ENCODE measurements around the gene TCIRG1.

DNA sequence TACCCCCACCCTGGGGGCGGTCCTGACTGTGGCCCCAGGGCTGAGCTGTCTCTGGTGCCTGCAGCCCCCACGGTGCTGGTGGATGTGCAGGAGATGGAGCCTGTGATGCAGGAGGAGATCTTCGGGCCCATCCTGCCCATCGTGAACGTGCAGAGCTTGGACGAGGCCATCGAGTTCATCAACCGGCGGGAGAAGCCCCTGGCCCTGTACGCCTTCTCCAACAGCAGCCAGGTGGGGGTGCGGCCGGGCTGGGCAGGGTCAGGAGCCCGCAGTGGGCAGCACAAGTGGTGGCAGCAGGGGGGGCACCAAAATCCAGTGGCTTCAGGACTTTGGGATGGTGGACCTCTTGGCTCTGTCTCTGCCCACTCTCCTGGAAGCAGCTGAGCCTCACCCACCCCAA, 16.3 kb upstream of the TCIRG1 start:
- TF ChIP-seq, protein P1, sequence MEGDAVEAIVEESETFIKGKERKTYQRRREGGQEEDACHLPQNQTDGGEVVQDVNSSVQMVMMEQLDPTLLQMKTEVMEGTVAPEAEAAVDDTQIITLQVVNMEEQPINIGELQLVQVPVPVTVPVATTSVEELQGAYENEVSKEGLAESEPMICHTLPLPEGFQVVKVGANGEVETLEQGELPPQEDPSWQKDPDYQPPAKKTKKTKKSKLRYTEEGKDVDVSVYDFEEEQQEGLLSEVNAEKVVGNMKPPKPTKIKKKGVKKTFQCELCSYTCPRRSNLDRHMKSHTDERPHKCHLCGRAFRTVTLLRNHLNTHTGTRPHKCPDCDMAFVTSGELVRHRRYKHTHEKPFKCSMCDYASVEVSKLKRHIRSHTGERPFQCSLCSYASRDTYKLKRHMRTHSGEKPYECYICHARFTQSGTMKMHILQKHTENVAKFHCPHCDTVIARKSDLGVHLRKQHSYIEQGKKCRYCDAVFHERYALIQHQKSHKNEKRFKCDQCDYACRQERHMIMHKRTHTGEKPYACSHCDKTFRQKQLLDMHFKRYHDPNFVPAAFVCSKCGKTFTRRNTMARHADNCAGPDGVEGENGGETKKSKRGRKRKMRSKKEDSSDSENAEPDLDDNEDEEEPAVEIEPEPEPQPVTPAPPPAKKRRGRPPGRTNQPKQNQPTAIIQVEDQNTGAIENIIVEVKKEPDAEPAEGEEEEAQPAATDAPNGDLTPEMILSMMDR (IDR thresholded peaks at IDR 0.05): no peak
- TF ChIP-seq POLR2AphosphoS5 (IDR thresholded peaks at IDR 0.05): no peak
- TF ChIP-seq EP300 (IDR thresholded peaks at IDR 0.05): no peak

All from upper lobe of left lung (tissue), 4 donors.